HG03095 (cell line): ENCODE data around the gene PERM1.

Experiments used
- ATAC-seq: cut with Tn5 transposase; IDR thresholded peaks from one replicate; pipeline ENCODE4 v1.9.1; 2021; ENCODE audit warnings: moderate library complexity; ENCODE audit not compliant: unreplicated experiment

The PERM1 gene

GRCh38 chr1:966135-966703, 15.7 kb downstream of the PERM1 start, which contains the start of gene PLEKHN1:
Gene PLEKHN1, plus strand, starts transcription at chr1:966482. Its CDS starts 50 bp downstream, at chr1:966532.
- ATAC-seq: no peak

GRCh38 chr1:965526-966134, 16.3 kb downstream of the PERM1 start:
- ATAC-seq: no peak

- no peak for ATAC-seq
Measured at GRCh38 chr1:964691-965525, 17.0 kb downstream of the PERM1 start.

- no peak for ATAC-seq
Measured at GRCh38 chr1:963746-964525, 18.0 kb downstream of the PERM1 start.

- ATAC-seq: no peak
Measured at GRCh38 chr1:963301-963651, 18.6 kb downstream of the PERM1 start.

GRCh38 chr1:962381-963300, 19.3 kb downstream of the PERM1 start:
- no peak for ATAC-seq

- peak; percentile 7 for ATAC-seq
Measured at GRCh38 chr1:961132-961669, 20.7 kb downstream of the PERM1 start.

- ATAC-seq: peak; percentile 38
Measured at GRCh38 chr1:960363-961131, 21.3 kb downstream of the PERM1 start, which contains the start of gene KLHL17. Gene KLHL17, plus strand, starts transcription at chr1:960584. Its CDS starts 110 bp downstream, at chr1:960694.

- ATAC-seq: no peak
Measured at GRCh38 chr1:959731-960362, 22.0 kb downstream of the PERM1 start.

- ATAC-seq: peak; percentile 52
Measured at GRCh38 chr1:958823-959730, 22.8 kb downstream of the PERM1 start, which contains the start of gene NOC2L. Gene NOC2L, minus strand, starts transcription at chr1:959256. Its CDS starts 16 bp downstream, at chr1:959240.

- ATAC-seq: no peak
Measured at GRCh38 chr1:956636-957035, 25.3 kb downstream of the PERM1 start.

GRCh38 chr1:955474-955873, 26.4 kb downstream of the PERM1 start:
- ATAC-seq: no peak

- ATAC-seq: no peak
Measured at GRCh38 chr1:954927-955326, 27.0 kb downstream of the PERM1 start.

- no peak for ATAC-seq
Measured at GRCh38 chr1:953524-954320, 28.2 kb downstream of the PERM1 start.

GRCh38 chr1:952603-953002, 29.3 kb downstream of the PERM1 start:
- ATAC-seq: no peak

- ATAC-seq: no peak
Measured at GRCh38 chr1:952201-952600, 29.7 kb downstream of the PERM1 start.

- ATAC-seq: no peak
Measured at GRCh38 chr1:951364-951763, 30.5 kb downstream of the PERM1 start.
